H9 (cell line): Measurements from ENCODE around the gene HSD3B1. TPM values are rescaled to one million over a fixed set of nuclear protein-coding genes. Genes with fewer than 3 reads are reported as not detected.

Experiments
- DNase-seq: peaks from one replicate; pipeline ENCODE4 v3.0.0-alpha.2; 2017
- H2AFZ ChIP-seq: one replicate; pipeline ENCODE4 v1.6.1; 2013; ENCODE audit warnings: mild to moderate bottlenecking, low read length, control low read depth, moderate library complexity
- H2AK5ac ChIP-seq: 2 replicates; pipeline ENCODE4 v1.6.1; 2013; ENCODE audit warnings: low read length, control low read depth, mixed read lengths; ENCODE audit not compliant: insufficient read length
- H2BK120ac ChIP-seq: one replicate; pipeline ENCODE4 v1.6.1; 2013; ENCODE audit warnings: low read depth, mild to moderate bottlenecking, low read length, control low read depth, inconsistent platforms; ENCODE audit not compliant: poor library complexity, severe bottlenecking
- H2BK12ac ChIP-seq: 2 replicates; pipeline ENCODE4 v1.6.1; 2013; ENCODE audit warnings: low read length, control low read depth, mixed read lengths, low read depth; ENCODE audit not compliant: insufficient read length
- H2BK15ac ChIP-seq: 2 replicates; pipeline ENCODE4 v1.6.1; 2013; ENCODE audit warnings: low read depth, low read length, control low read depth
- H2BK20ac ChIP-seq: one replicate; pipeline ENCODE4 v1.6.1; 2013; ENCODE audit warnings: low read depth, mild to moderate bottlenecking, low read length, control low read depth, inconsistent platforms; ENCODE audit not compliant: poor library complexity, severe bottlenecking
- H2BK5ac ChIP-seq: 2 replicates; pipeline ENCODE4 v1.6.1; 2013; ENCODE audit warnings: low read length, control low read depth, mixed read lengths; ENCODE audit not compliant: insufficient read length
- H3K14ac ChIP-seq: 2 replicates; pipeline ENCODE4 v1.6.1; 2013; ENCODE audit warnings: low read length, control low read depth; ENCODE audit not compliant: insufficient read depth
- H3K18ac ChIP-seq: 2 replicates; pipeline ENCODE4 v1.6.1; 2013; ENCODE audit warnings: low read depth, mild to moderate bottlenecking, mixed read lengths, low read length, control low read depth; ENCODE audit not compliant: insufficient read length
- H3K23ac ChIP-seq: 2 replicates; pipeline ENCODE4 v1.6.1; 2013; ENCODE audit warnings: low read length, control low read depth, mixed read lengths, low read depth; ENCODE audit not compliant: insufficient read length
- H3K23me2 ChIP-seq: 2 replicates; pipeline ENCODE4 v1.6.1; 2013; ENCODE audit warnings: low read depth, mild to moderate bottlenecking, mixed read lengths, low read length, control low read depth; ENCODE audit not compliant: insufficient read length, poor library complexity, severe bottlenecking
- H3K27ac ChIP-seq: 2 replicates; pipeline ENCODE4 v1.5.1; 2013; ENCODE audit warnings: low read length, control low read depth, mixed read lengths, low read depth; ENCODE audit not compliant: insufficient read length
- H3K27me3 ChIP-seq: 2 replicates; pipeline ENCODE4 v1.6.1; 2013; ENCODE audit warnings: low read length, control low read depth, inconsistent platforms; ENCODE audit not compliant: insufficient read depth
- H3K4ac ChIP-seq: 2 replicates; pipeline ENCODE4 v1.6.1; 2013; ENCODE audit warnings: low read depth, mild to moderate bottlenecking, control low read depth, inconsistent platforms, low read length, moderate library complexity
- H3K4me1 ChIP-seq: 2 replicates; pipeline ENCODE4 v1.6.1; 2013; ENCODE audit warnings: low read length, control low read depth, inconsistent platforms; ENCODE audit not compliant: insufficient read depth
- H3K4me2 ChIP-seq: 2 replicates; pipeline ENCODE4 v1.6.1; 2013; ENCODE audit warnings: low read length, control low read depth, mixed read lengths; ENCODE audit not compliant: insufficient read length, insufficient read depth
- H3K56ac ChIP-seq: 2 replicates; pipeline ENCODE4 v1.6.1; 2013; ENCODE audit warnings: low read depth, mild to moderate bottlenecking, mixed read lengths, low read length, control low read depth; ENCODE audit not compliant: insufficient read length
- H3K79me1 ChIP-seq: 2 replicates; pipeline ENCODE4 v1.6.1; 2013; ENCODE audit warnings: low read depth, mild to moderate bottlenecking, moderate library complexity, low read length, control low read depth, inconsistent platforms; ENCODE audit not compliant: insufficient read depth, poor library complexity, severe bottlenecking
- H3K79me2 ChIP-seq: 2 replicates; pipeline ENCODE4 v1.6.1; 2013; ENCODE audit warnings: low read length, control low read depth, inconsistent platforms; ENCODE audit not compliant: insufficient read depth
- H3K9ac ChIP-seq: 2 replicates; pipeline ENCODE4 v1.6.1; 2013; ENCODE audit warnings: low read length, control low read depth, mixed read lengths; ENCODE audit not compliant: insufficient read length; ENCODE audit errors: extremely low read depth
- H3K9me3 ChIP-seq: one replicate; pipeline ENCODE4 v1.6.1; 2013; ENCODE audit warnings: low read depth, low read length, inconsistent platforms; ENCODE audit not compliant: control insufficient read depth
- H3T11ph ChIP-seq: one replicate; pipeline ENCODE4 v1.6.1; 2013; ENCODE audit warnings: mild to moderate bottlenecking, low read length, control low read depth, inconsistent platforms
- H4K20me1 ChIP-seq: one replicate; pipeline ENCODE4 v1.6.1; 2013; ENCODE audit not compliant: control insufficient read depth, insufficient read length, insufficient read depth
- H4K5ac ChIP-seq: 2 replicates; pipeline ENCODE4 v1.6.1; 2013; ENCODE audit warnings: low read depth, mild to moderate bottlenecking, mixed read lengths, low read length, control low read depth; ENCODE audit not compliant: insufficient read length
- H4K8ac ChIP-seq: replicated peaks from 2 replicates; pipeline ENCODE4 v1.6.1; 2013; ENCODE audit warnings: low read length, control low read depth, mixed read lengths, low read depth; ENCODE audit not compliant: insufficient read length
- H4K91ac ChIP-seq: 2 replicates; pipeline ENCODE4 v1.6.1; 2013; ENCODE audit warnings: low read depth, mild to moderate bottlenecking, moderate library complexity, mixed read lengths, low read length, control low read depth; ENCODE audit not compliant: insufficient read length
- H3K27ac Mint-ChIP-seq, 3 experiments: 2 replicates in 2 of 3; 3 replicates in 1 of 3; pipeline ENCODE4 v1.8.0; 2020 to 2021; ENCODE audit warnings: mixed read lengths in 3 of 3, mild to moderate bottlenecking in 1 of 3, moderate library complexity in 1 of 3
- H3K27me3 Mint-ChIP-seq: 2 replicates; pipeline ENCODE4 v1.8.0; 2021; ENCODE audit warnings: low read depth, mild to moderate bottlenecking, moderate library complexity, mixed read lengths
- H3K36me3 Mint-ChIP-seq, 3 experiments: 2 replicates in 2 of 3; 3 replicates in 1 of 3; pipeline ENCODE4 v1.8.0; 2020 to 2021; ENCODE audit warnings: low read depth in 3 of 3, mixed read lengths in 3 of 3; ENCODE audit not compliant: insufficient read depth in 1 of 3
- H3K4me1 Mint-ChIP-seq, 2 experiments: 2 replicates each; pipeline ENCODE4 v1.8.0; 2020; ENCODE audit warnings: mixed read lengths in 2 of 2
- H3K4me3 Mint-ChIP-seq, 2 experiments: 2 replicates in 1 of 2; 3 replicates in 1 of 2; pipeline ENCODE4 v1.8.0; 2020 to 2021; ENCODE audit warnings: mild to moderate bottlenecking in 2 of 2, mixed read lengths in 2 of 2, moderate library complexity in 1 of 2
- H3K9me3 Mint-ChIP-seq, 2 experiments: 2 replicates in 1 of 2; 3 replicates in 1 of 2; pipeline ENCODE4 v1.8.0; 2020; ENCODE audit warnings: mild to moderate bottlenecking in 2 of 2, mixed read lengths in 2 of 2, moderate library complexity in 1 of 2
- CTCF ChIP-seq: fragments of 200-600 bp; sonication (generic); conservative IDR thresholded peaks from 3 replicates; pipeline ENCODE4 v1.8.0; 2021; ENCODE audit warnings: antibody characterized with exemption, mild to moderate bottlenecking
- WGBS: extraction: QIAGEN DNeasy Blood & Tissue Kit; methylation state at CpG from one replicate; pipeline ENCODE4 v1.1.7; 2013; ENCODE audit warnings: missing lambda C conversion rate, low lambda C conversion rate, mixed read lengths; ENCODE audit not compliant: insufficient read length; ENCODE audit errors: extremely low coverage; 5-methylcytosine and 5-hydroxymethylcytosine counted together
- total RNA-seq: library from RNA; stranded (reverse); gene quantifications from 2 replicates; pipeline ENCODE4 v1.2.1, GENCODE V29; 2021

The HSD3B1 gene
- total RNA-seq, 1 experiment from 2014 or later, result not detected

GRCh38 chr1:119467857-119468668 lies 38.9 kb upstream of the HSD3B1 start:
- H4K91ac ChIP-seq, result no peak overlapping the region
- Mint-ChIP-seq H3K27ac (no peak overlapping the region; a peak in 1 of 7 replicates), H3K9me3 (no peaks in the 10 kb centered on the region), H3K4me3 (no peak overlapping the region), H3K4me1 (peaks cover 3 to 11% of the 10 kb centered on the region in 2 experiments; a peak in 3 of 4 replicates), H3K27me3 (peaks cover 5% of the 10 kb centered on the region), H3K36me3 (no peaks in the 10 kb centered on the region)
- H3K27ac ChIP-seq, result no peak overlapping the region
- no peaks in the 10 kb centered on the region for H3K79me2 ChIP-seq
- H3K4me1 ChIP-seq, result peaks cover 3% of the 10 kb centered on the region; the same call in 1 of the 2 replicates
- H3K23me2 ChIP-seq, result no peaks in the 10 kb centered on the region
- no peaks in the 10 kb centered on the region for H4K20me1 ChIP-seq
- no peak overlapping the region for H3K9ac ChIP-seq
- H3K27me3 ChIP-seq, result no peaks in the 10 kb centered on the region
- no peak overlapping the region for H3K56ac ChIP-seq
- no peak overlapping the region for H4K5ac ChIP-seq
- H2AK5ac ChIP-seq, result no peak overlapping the region
- no peak overlapping the region for H3K4me2 ChIP-seq
- no peak for DNase-seq
- H3K9me3 ChIP-seq, result no peaks in the 10 kb centered on the region
- no peak overlapping the region for H2BK15ac ChIP-seq
- WGBS, result no CpG with 5 or more reads among the region's 4 CpGs
- H3T11ph ChIP-seq, result no peak overlapping the region
- H4K8ac ChIP-seq, result no peak overlapping the region
- no peak overlapping the region for H3K18ac ChIP-seq
- H2BK120ac ChIP-seq, result no peak overlapping the region
- H3K23ac ChIP-seq, result no peak overlapping the region
- H3K79me1 ChIP-seq, result no peaks in the 10 kb centered on the region
- no peak overlapping the region for H3K14ac ChIP-seq
- TF ChIP-seq CTCF, result no peak
- H2AFZ ChIP-seq, result no peak overlapping the region
- no peak overlapping the region for H2BK5ac ChIP-seq
- H2BK20ac ChIP-seq, result no peak overlapping the region
- no peak overlapping the region for H2BK12ac ChIP-seq
- H3K4ac ChIP-seq, result no peak overlapping the region
